ENCODE results near the gene PAGE2B. TPM values are rescaled to one million over a fixed set of nuclear protein-coding genes. Genes with fewer than 3 reads are reported as not detected.

Gene PAGE2B
- not detected for total RNA-seq

- no peaks in the 10 kb centered on the region for H3K9me3 ChIP-seq
- no peaks in the 10 kb centered on the region for H3K4me1 ChIP-seq
- no peak within 1 kb of the TSS for H3K27ac ChIP-seq
- no peaks in the 10 kb centered on the region for H3K27me3 ChIP-seq
- TF ChIP-seq CTCF (IDR thresholded peaks at IDR 0.05 in 4 of 5, conservative IDR thresholded peaks at IDR 0.05 in 1 of 5) (no peak), POLR2A (IDR thresholded peaks at IDR 0.05) (no peak)
- DNase-seq (no peak), ATAC-seq (no peak)
- intact Hi-C loops (cut with DNase I; ENCODE audit: low total_unique reads) (no loop called here), in situ Hi-C loops (cut with MboI; ENCODE audit: low sequenced_read_pairs in 4 of 4) (loop anchor here in 1 of 4 donors (25.0 kb wide), 1 partner anchor 188 kb away; no protein-coding TSS in a partner anchor)
- no peak within 1 kb of the TSS for H3K4me3 ChIP-seq
- no peaks in the 10 kb centered on the region for H3K36me3 ChIP-seq
Measured at GRCh38 chrX:55074851-55075467, at the start of gene PAGE2B. Gene PAGE2B, plus strand, starts transcription at chrX:55075030. Its CDS starts 1,012 bp downstream, at chrX:55076042.

DNA sequence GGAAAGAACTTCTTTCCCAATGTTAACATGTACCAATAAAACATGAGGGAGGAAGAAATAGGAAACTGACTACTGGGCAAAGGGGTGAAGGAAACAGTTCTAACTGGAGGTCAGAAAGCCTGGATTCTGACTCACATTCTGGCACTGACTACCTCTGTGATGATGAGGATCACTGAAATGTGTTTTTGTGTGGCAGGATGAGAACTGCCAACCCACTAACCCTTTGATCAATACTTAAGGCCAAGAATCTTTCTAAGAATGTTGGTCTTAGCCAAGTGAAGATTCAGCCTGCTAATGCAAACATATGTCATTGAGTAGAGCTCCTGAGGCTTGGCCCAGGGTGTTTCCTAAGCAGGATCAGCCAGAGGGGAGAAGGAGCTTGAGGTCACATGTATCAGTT is 48.7 kb upstream of the PAGE2B start:
- no peak overlapping the region for H3K4me3 ChIP-seq
- no peaks in the 10 kb centered on the region for H3K4me1 ChIP-seq
- ATAC-seq: no peak
- DNase-seq: no peak
- no peaks in the 10 kb centered on the region for H3K36me3 ChIP-seq
- in situ Hi-C loops (cut with MboI; ENCODE audit: low sequenced_read_pairs in 4 of 4) (no loop called here), intact Hi-C loops (cut with DNase I; ENCODE audit: low total_unique reads) (no loop called here)
- no peaks in the 10 kb centered on the region for H3K27me3 ChIP-seq
- no peaks in the 10 kb centered on the region for H3K9me3 ChIP-seq
- TF ChIP-seq POLR2A (IDR thresholded peaks at IDR 0.05) (no peak), CTCF (IDR thresholded peaks at IDR 0.05 in 4 of 5, conservative IDR thresholded peaks at IDR 0.05 in 1 of 5) (no peak)
- H3K27ac ChIP-seq: no peak overlapping the region

DNA sequence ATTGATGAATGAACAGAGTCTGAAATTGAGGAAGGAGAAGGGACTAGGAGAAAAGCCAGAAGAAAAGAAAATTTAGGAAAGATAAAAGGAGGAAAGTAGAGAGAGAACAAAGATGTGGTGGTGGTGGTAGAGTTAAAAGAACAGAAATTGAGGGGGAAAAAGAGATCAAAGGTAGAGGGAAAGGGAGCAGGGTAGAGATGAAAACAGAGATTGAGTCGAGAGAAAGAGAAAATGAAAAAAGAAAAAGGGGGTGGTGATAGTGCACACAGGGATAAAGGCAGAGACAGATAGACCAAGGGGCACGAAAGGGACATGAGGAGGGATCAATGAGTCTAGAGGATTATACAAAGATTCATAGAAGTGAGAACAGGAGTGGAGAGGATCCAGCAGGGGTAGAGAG is 48.0 kb upstream of the PAGE2B start:
- intact Hi-C loops (cut with DNase I; ENCODE audit: low total_unique reads) (no loop called here), in situ Hi-C loops (cut with MboI; ENCODE audit: low sequenced_read_pairs in 4 of 4) (no loop called here)
- no peaks in the 10 kb centered on the region for H3K27me3 ChIP-seq
- DNase-seq (no peak), ATAC-seq (no peak)
- H3K4me3 ChIP-seq: no peak overlapping the region
- no peaks in the 10 kb centered on the region for H3K36me3 ChIP-seq
- no peaks in the 10 kb centered on the region for H3K9me3 ChIP-seq
- H3K4me1 ChIP-seq: no peaks in the 10 kb centered on the region
- no peak for TF ChIP-seq CTCF (IDR thresholded peaks at IDR 0.05 in 4 of 5, conservative IDR thresholded peaks at IDR 0.05 in 1 of 5)
- no peak for TF ChIP-seq POLR2A (IDR thresholded peaks at IDR 0.05)
- no peak overlapping the region for H3K27ac ChIP-seq

DNA sequence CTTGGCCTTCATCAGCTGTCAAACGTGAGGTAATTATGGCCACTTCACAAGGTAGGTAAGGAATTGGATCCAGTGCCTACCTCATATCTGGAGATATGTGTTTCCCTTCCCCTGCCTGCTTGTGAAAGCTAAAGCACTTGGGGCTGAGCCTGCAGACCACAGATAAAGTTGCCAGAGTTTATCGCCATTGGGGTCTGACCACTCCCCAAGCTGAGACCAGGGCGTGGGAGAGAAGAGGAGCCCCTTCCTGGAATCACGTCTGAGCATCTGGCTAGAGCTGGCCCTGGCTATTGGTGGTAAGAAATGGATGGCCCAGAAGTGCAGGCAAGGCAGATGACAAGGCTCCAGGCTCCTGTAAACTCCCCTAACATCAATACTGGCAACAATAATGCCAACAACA is 46.8 kb upstream of the PAGE2B start:
- ATAC-seq (no peak), DNase-seq (no peak)
- Histone ChIP-seq H3K27me3 (no peaks in the 10 kb centered on the region), H3K9me3 (no peaks in the 10 kb centered on the region), H3K4me1 (no peaks in the 10 kb centered on the region), H3K27ac (no peak overlapping the region), H3K4me3 (no peak overlapping the region), H3K36me3 (no peaks in the 10 kb centered on the region)
- intact Hi-C loops (cut with DNase I; ENCODE audit: low total_unique reads): no loop called here
- in situ Hi-C loops (cut with MboI; ENCODE audit: low sequenced_read_pairs in 4 of 4): no loop called here
- TF ChIP-seq CTCF (IDR thresholded peaks at IDR 0.05 in 4 of 5, conservative IDR thresholded peaks at IDR 0.05 in 1 of 5): no peak
- no peak for TF ChIP-seq POLR2A (IDR thresholded peaks at IDR 0.05)

- ATAC-seq (no peak), DNase-seq (no peak)
- no peaks in the 10 kb centered on the region for H3K27me3 ChIP-seq
- TF ChIP-seq CTCF (IDR thresholded peaks at IDR 0.05 in 4 of 5, conservative IDR thresholded peaks at IDR 0.05 in 1 of 5) (no peak), POLR2A (IDR thresholded peaks at IDR 0.05) (no peak)
- H3K27ac ChIP-seq: no peak overlapping the region
- no peaks in the 10 kb centered on the region for H3K36me3 ChIP-seq
- intact Hi-C loops (cut with DNase I; ENCODE audit: low total_unique reads) (no loop called here), in situ Hi-C loops (cut with MboI; ENCODE audit: low sequenced_read_pairs in 4 of 4) (no loop called here)
- H3K4me3 ChIP-seq: no peak overlapping the region
- no peaks in the 10 kb centered on the region for H3K9me3 ChIP-seq
- no peaks in the 10 kb centered on the region for H3K4me1 ChIP-seq
Measured at GRCh38 chrX:55028611-55029010, 46.2 kb upstream of the PAGE2B start.
